Subcutaneous adipose tissue (tissue), 4 donors: Measurements from ENCODE around the gene PDSS2. TPM values are rescaled to one million over a fixed set of nuclear protein-coding genes. Genes with fewer than 3 reads are reported as not detected.

Source experiments
- total RNA-seq, 4 donors: library from RNA; depleted of rRNA; stranded (reverse); fragments of >200 nt; gene quantifications; one replicate each; pipeline ENCODE4 v1.1.0, GENCODE V29; 2016
- TF ChIP-seq, protein P1 (sequence below): fragments of 450-650 bp; IDR thresholded peaks from one replicate; pipeline ENCODE4 v1.5.1; 2016; ENCODE audit warnings: low read depth, mild to moderate bottlenecking, control low read depth, antibody characterized with exemption, moderate library complexity

The PDSS2 gene
- total RNA-seq, 4 donors from 2014 or later, result 7.3 to 11.3 (median 8.9) TPM

- TF ChIP-seq, protein P1, sequence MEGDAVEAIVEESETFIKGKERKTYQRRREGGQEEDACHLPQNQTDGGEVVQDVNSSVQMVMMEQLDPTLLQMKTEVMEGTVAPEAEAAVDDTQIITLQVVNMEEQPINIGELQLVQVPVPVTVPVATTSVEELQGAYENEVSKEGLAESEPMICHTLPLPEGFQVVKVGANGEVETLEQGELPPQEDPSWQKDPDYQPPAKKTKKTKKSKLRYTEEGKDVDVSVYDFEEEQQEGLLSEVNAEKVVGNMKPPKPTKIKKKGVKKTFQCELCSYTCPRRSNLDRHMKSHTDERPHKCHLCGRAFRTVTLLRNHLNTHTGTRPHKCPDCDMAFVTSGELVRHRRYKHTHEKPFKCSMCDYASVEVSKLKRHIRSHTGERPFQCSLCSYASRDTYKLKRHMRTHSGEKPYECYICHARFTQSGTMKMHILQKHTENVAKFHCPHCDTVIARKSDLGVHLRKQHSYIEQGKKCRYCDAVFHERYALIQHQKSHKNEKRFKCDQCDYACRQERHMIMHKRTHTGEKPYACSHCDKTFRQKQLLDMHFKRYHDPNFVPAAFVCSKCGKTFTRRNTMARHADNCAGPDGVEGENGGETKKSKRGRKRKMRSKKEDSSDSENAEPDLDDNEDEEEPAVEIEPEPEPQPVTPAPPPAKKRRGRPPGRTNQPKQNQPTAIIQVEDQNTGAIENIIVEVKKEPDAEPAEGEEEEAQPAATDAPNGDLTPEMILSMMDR, result no peak
Observed at GRCh38 chr6:107231243-107231642, 228.1 kb downstream of the PDSS2 start.

DNA sequence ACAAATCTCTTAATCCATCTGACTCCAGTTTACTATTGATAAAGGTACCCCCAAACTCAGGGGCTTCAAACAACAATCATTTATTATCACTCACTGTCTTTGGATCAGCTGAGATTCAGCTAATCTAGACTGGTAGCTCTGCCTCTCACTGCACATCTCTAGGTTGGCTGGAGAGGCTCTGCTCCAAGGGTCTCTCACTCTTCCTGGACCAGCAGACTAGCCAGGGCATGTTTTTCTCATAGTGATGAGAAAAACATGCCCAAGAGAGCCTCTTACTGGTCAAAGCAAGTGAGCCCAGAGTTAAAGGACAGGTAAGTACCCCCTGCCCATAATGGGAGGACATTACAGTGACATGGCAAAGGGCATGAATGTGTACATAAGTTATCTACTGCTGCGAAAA, 228.9 kb downstream of the PDSS2 start:
- TF ChIP-seq, protein P1, result no peak

- TF ChIP-seq, protein P1, result no peak
Observed at GRCh38 chr6:107230024-107230423, 229.3 kb downstream of the PDSS2 start.

DNA sequence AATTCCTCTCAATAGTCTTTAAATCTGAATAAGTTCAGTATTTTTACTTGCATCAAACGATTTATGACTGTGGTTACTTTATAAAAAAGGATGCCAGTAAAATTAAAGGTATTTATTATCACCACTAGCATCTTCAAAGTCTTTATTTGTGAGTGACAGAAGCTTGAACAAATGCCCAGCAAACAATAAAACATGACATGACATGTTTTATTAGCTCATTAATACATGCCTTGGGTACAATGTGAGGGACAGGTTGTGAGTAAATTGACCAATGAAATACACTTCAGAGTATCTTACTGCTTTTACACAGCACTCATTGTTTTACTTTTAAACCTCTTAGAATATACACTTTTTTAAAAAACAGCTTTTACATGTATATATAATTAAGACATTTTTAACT, 230.6 kb downstream of the PDSS2 start:
- TF ChIP-seq, protein P1, result no peak

- TF ChIP-seq, protein P1, result no peak
Observed at GRCh38 chr6:107221519-107221918, 237.8 kb downstream of the PDSS2 start.

- TF ChIP-seq, protein P1, result no peak
Observed at GRCh38 chr6:107219851-107220250, 239.5 kb downstream of the PDSS2 start.

GRCh38 chr6:107218142-107218541, 241.2 kb downstream of the PDSS2 start:
- TF ChIP-seq, protein P1, result no peak
